ENCODE measurements around the gene CIAPIN1. TPM values are rescaled to one million over a fixed set of nuclear protein-coding genes. Genes with fewer than 3 reads are reported as not detected.

Gene CIAPIN1
- total and polyA plus RNA-seq, 2 of the 4 experiments (the other 2 are of a cell fraction): 41.6 to 47.7 TPM

DNA sequence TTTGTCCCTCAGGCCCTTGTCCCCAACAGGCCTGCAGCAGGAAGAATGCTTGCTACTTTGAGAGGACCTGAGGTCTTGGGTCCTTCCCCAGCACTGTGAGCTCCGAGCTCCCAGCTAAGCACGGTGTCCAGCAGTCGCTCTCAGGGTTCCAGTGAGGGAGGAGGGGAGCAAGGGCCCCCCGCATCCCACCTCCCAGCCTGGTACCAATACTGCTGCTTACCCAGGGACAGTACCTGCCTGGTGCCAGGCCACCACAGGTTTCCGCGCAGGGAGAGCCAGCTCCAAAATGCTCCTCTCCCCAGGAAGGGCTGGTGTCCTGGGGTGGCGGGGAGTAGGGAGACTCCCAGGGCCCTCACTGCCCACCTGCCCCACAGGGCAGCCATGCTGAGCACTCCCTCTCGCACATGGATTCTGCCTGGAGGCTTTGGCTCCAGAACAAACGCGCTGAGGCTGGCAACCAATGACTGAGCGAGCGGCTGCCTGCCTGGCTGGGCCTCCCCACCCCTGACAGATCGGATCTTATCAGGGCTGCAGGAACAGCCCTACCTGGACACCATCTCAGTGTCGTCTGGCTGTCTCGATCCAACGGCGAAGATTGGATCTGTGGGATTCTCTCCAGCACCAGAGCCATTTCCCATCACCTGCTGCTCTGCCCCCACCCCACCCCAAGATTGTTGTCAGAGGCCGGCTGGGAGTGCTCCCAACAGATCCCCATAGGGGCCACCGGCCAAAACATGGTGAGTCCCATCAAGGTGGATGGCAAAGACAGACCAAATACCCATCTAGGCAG is 36.7 kb upstream of the CIAPIN1 start:
- WGBS, 2 experiments (ENCODE audit: extremely low coverage in 2 of 2, insufficient read length in 1 of 2): 94% methylated on average over 3 of the region's 19 CpGs; no CpG with 5 or more reads in 1 of the 2 experiments
- ChIA-PET POLR2A (ENCODE audit: unreplicated experiment) (no interaction called here), CTCF (no interaction called here)
- Histone ChIP-seq H2BK20ac (ENCODE audit: low read depth, low read length) (no peak overlapping the region), H4K91ac (ENCODE audit: insufficient read depth, low read depth, low read length) (no peak overlapping the region), H2BK120ac (ENCODE audit: low read depth, low read length) (no peak overlapping the region), H3K18ac (ENCODE audit: low read depth, low read length) (no peak overlapping the region), H4K5ac (ENCODE audit: low read depth, low read length) (no peak overlapping the region), H3K27me3 (ENCODE audit: control insufficient read depth, insufficient read depth, low read length) (no peaks in the 10 kb centered on the region), H3K9ac (ENCODE audit: low read depth, low read length) (no peak overlapping the region), H3K4me2 (ENCODE audit: low read depth, low read length) (no peak overlapping the region), H3K4me1 (ENCODE audit: control insufficient read depth, insufficient read depth, low read length) (peaks cover 11% of the 10 kb centered on the region), H2AK5ac (ENCODE audit: low read depth, low read length) (no peak overlapping the region), H3K4ac (ENCODE audit: low read depth, low read length) (no peak overlapping the region), H2BK15ac (ENCODE audit: low read depth, low read length) (no peak overlapping the region), H2BK5ac (ENCODE audit: low read depth, low read length, poor library complexity, severe bottlenecking) (no peak overlapping the region), H3K14ac (replicated peaks; ENCODE audit: low read depth, low read length) (no peak overlapping the region), H3K79me1 (ENCODE audit: low read depth in 1 of 2, low read length in 2 of 2) (peaks cover 0 to 11% of the 10 kb centered on the region in 2 experiments; a peak in 2 of 4 replicates), H3K56ac (ENCODE audit: extremely low read depth, insufficient read depth, low read length) (no peak overlapping the region), H3K9me3 (ENCODE audit: control insufficient read depth, insufficient read depth, low read length) (no peaks in the 10 kb centered on the region), H3K36me3 (ENCODE audit: control insufficient read depth, insufficient read depth, low read length) (no peaks in the 10 kb centered on the region), H3K27ac (ENCODE audit: insufficient read depth, low read length) (no peak overlapping the region), H4K20me1 (ENCODE audit: insufficient read depth, low read length) (no peaks in the 10 kb centered on the region; the same call in 1 of the 2 replicates), H3K9me1 (ENCODE audit: insufficient read depth, low read length) (peaks cover 4% of the 10 kb centered on the region), H2AFZ (replicated peaks; ENCODE audit: low read length, poor library complexity) (no peak overlapping the region), H3K23ac (ENCODE audit: low read depth, low read length) (no peak overlapping the region), H4K8ac (ENCODE audit: low read depth in 2 of 2, low read length in 2 of 2) (no peak overlapping the region), H2AK9ac (replicated peaks; ENCODE audit: low read depth, low read length, poor library complexity) (no peak overlapping the region), H3K4me3 (ENCODE audit: insufficient read depth, low read depth, low read length) (no peak overlapping the region)
- no TSS peak for BruUV-seq (replicated peaks)
- ATAC-seq (ENCODE audit: low read depth) (no peak), DNase-seq (no peak)
- in situ Hi-C loops (cut with MboI; ENCODE audit: low sequenced_read_pairs): no loop called here
- dilution Hi-C loops (cut with HindIII; ENCODE audit: low sequenced_read_pairs, unreplicated experiment): no loop called here
- intact Hi-C loops (cut with micrococcal nuclease): no loop called here
- no peak for TF ChIP-seq MAZ (IDR thresholded peaks at IDR 0.05; ENCODE audit: borderline replicate concordance, low read depth, low read length)
- TF ChIP-seq CEBPB (IDR thresholded peaks at IDR 0.05; ENCODE audit: low read depth, low read length): no peak
- TF ChIP-seq CTCF (conservative IDR thresholded peaks at IDR 0.05; ENCODE audit: low read depth, low read length): no peak
- TF ChIP-seq POLR2A (IDR thresholded peaks at IDR 0.05; ENCODE audit: low read depth, low read length): no peak
- no peak for TF ChIP-seq NFE2L2 (IDR thresholded peaks at IDR 0.05; ENCODE audit: low read depth, low read length)
- TF ChIP-seq CHD1 (IDR thresholded peaks at IDR 0.05; ENCODE audit: low read depth, low read length): no peak
- TF ChIP-seq MAFK (IDR thresholded peaks at IDR 0.05; ENCODE audit: low read depth, low read length): no peak
- no peak for TF ChIP-seq RFX5 (IDR thresholded peaks at IDR 0.05; ENCODE audit: low read depth, low read length)
- TF ChIP-seq, protein P1, sequence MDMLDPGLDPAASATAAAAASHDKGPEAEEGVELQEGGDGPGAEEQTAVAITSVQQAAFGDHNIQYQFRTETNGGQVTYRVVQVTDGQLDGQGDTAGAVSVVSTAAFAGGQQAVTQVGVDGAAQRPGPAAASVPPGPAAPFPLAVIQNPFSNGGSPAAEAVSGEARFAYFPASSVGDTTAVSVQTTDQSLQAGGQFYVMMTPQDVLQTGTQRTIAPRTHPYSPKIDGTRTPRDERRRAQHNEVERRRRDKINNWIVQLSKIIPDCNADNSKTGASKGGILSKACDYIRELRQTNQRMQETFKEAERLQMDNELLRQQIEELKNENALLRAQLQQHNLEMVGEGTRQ (IDR thresholded peaks at IDR 0.05; ENCODE audit: low read depth, low read length): no peak
- TF ChIP-seq RCOR1 (IDR thresholded peaks at IDR 0.05; ENCODE audit: insufficient replicate concordance, low read length): no peak
- TF ChIP-seq, protein P2, sequence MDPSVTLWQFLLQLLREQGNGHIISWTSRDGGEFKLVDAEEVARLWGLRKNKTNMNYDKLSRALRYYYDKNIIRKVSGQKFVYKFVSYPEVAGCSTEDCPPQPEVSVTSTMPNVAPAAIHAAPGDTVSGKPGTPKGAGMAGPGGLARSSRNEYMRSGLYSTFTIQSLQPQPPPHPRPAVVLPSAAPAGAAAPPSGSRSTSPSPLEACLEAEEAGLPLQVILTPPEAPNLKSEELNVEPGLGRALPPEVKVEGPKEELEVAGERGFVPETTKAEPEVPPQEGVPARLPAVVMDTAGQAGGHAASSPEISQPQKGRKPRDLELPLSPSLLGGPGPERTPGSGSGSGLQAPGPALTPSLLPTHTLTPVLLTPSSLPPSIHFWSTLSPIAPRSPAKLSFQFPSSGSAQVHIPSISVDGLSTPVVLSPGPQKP (IDR thresholded peaks at IDR 0.05; ENCODE audit: borderline replicate concordance, low read depth, low read length): no peak
- TF ChIP-seq SMC3 (IDR thresholded peaks at IDR 0.05; ENCODE audit: low read depth, low read length): no peak
